Left lung (tissue), 10 donors: Measurements from ENCODE around the gene KSR2. TPM values are rescaled to one million over a fixed set of nuclear protein-coding genes. Genes with fewer than 3 reads are reported as not detected.

Experiments
- ATAC-seq: fragments of 200-7000 bp; cut with Tn5 transposase; one replicate; pipeline ENCODE4 v1.9.1; 2020; ENCODE audit warnings: moderate library complexity
- DNase-seq, 4 donors: peaks; one replicate each; pipeline ENCODE4 v3.0.0-alpha.2; 2013 to 2020
- H3K27ac ChIP-seq, 2 donors: fragments of 200-600 bp; sonication (generic) in 1 of 2; one replicate each; pipeline versions ENCODE4 v1.5.0 to v1.8.0; 2020 to 2021
- H3K27me3 ChIP-seq, 2 donors: fragments of 200-600 bp; sonication (generic) in 1 of 2; one replicate each; pipeline versions ENCODE4 v1.5.0 to v1.8.0; 2020 to 2021
- H3K36me3 ChIP-seq, 2 donors: fragments of 200-600 bp; sonication (generic) in 1 of 2; one replicate each; pipeline versions ENCODE4 v1.5.0 to v1.8.0; 2020 to 2021
- H3K4me1 ChIP-seq, 2 donors: fragments of 200-600 bp; one replicate each; pipeline ENCODE4 v1.8.0; 2021
- H3K4me3 ChIP-seq, 2 donors: fragments of 200-600 bp; sonication (generic) in 1 of 2; one replicate each; pipeline versions ENCODE4 v1.5.0 to v1.8.0; 2020 to 2021; ENCODE audit warnings: mild to moderate bottlenecking in 1 of 2
- H3K9me3 ChIP-seq, 2 donors: fragments of 200-600 bp; sonication (generic) in 1 of 2; one replicate each; pipeline versions ENCODE4 v1.5.0 to v1.8.0; 2020 to 2021
- CTCF ChIP-seq, 2 donors: fragments of 200-600 bp; sonication (generic) in 1 of 2; IDR thresholded peaks; one replicate each; pipeline versions ENCODE4 v1.5.0 to v1.8.0; 2021; ENCODE audit warnings: antibody characterized with exemption in 2 of 2
- intact Hi-C, 2 donors: fragments of 100-400 bp; cut with DNase I; formaldehyde crosslinking; loops; one replicate each; pipeline versions ENCODE4 v1.11.2 to v1.14.2; 2022
- polyA plus RNA-seq, 6 donors: library from polyadenylated mRNA; unstranded; fragments of 120-200 nt; gene quantifications; one replicate each; pipeline ENCODE4 v1.2.1, GENCODE V29; 2013; ENCODE audit not compliant: insufficient read length in 6 of 6
- total RNA-seq, 2 donors: library from RNA; stranded (reverse); fragmentation: NEBNext Ultra II Directional; extraction: Animal tissue kit (Norgen Biotek cat#: 25700); gene quantifications; one replicate each; pipeline ENCODE4 v1.2.1, GENCODE V29; 2021
- donor health status: DM: no; HTN: yes; CAD: no.
- donor health status: DM: no; HTN: no; CAD: no.

Gene KSR2
- total and polyA plus RNA-seq, 8 donors = 0.28 to 1.4 (median 0.41) TPM

- ATAC-seq = no peak
- Histone ChIP-seq H3K4me1 (no peaks in the 10 kb centered on the region), H3K27me3 (no peaks in the 10 kb centered on the region), H3K4me3 (no peak overlapping the region), H3K9me3 (no peaks in the 10 kb centered on the region), H3K27ac (no peak overlapping the region), H3K36me3 (no peaks in the 10 kb centered on the region)
- DNase-seq = no peak
- TF ChIP-seq CTCF (IDR thresholded peaks at IDR 0.05) = no peak
- intact Hi-C loops = no loop called here
Observed at GRCh38 chr12:117662220-117662619, 306.6 kb downstream of the KSR2 start.

GRCh38 chr12:117661471-117661870 lies 307.3 kb downstream of the KSR2 start:
- Histone ChIP-seq H3K36me3 (no peaks in the 10 kb centered on the region), H3K4me1 (no peaks in the 10 kb centered on the region), H3K9me3 (no peaks in the 10 kb centered on the region), H3K27me3 (no peaks in the 10 kb centered on the region), H3K4me3 (no peak overlapping the region), H3K27ac (no peak overlapping the region)
- ATAC-seq (no peak), DNase-seq (no peak)
- intact Hi-C loops = no loop called here
- TF ChIP-seq CTCF (IDR thresholded peaks at IDR 0.05) = no peak

- no peak for ATAC-seq
- no peaks in the 10 kb centered on the region for H3K9me3 ChIP-seq
- no peaks in the 10 kb centered on the region for H3K36me3 ChIP-seq
- intact Hi-C loops = no loop called here
- no peak overlapping the region for H3K4me3 ChIP-seq
- no peak overlapping the region for H3K27ac ChIP-seq
- H3K4me1 ChIP-seq = no peaks in the 10 kb centered on the region
- no peak for TF ChIP-seq CTCF (IDR thresholded peaks at IDR 0.05)
- DNase-seq = no peak
- H3K27me3 ChIP-seq = no peaks in the 10 kb centered on the region
Observed at GRCh38 chr12:117660896-117661295, 307.9 kb downstream of the KSR2 start.

- H3K4me1 ChIP-seq = no peaks in the 10 kb centered on the region
- no peak for TF ChIP-seq CTCF (IDR thresholded peaks at IDR 0.05)
Observed at GRCh38 chr12:117658226-117658625, 310.6 kb downstream of the KSR2 start.

GRCh38 chr12:117649796-117650195 lies 319.0 kb downstream of the KSR2 start:
- TF ChIP-seq CTCF (IDR thresholded peaks at IDR 0.05) = no peak
- Histone ChIP-seq H3K4me3 (no peak overlapping the region), H3K9me3 (peaks cover 0 to 18% of the 10 kb centered on the region in 2 donors), H3K27ac (no peak overlapping the region), H3K27me3 (peaks cover 0 to 12% of the 10 kb centered on the region in 2 donors), H3K4me1 (no peaks in the 10 kb centered on the region), H3K36me3 (no peaks in the 10 kb centered on the region)
- intact Hi-C loops = no loop called here
- ATAC-seq = no peak
- DNase-seq = no peak

More at GRCh38 chr12:117658226-117658625, 310.6 kb downstream of the KSR2 start:
- H3K9me3 ChIP-seq = no peaks in the 10 kb centered on the region
- DNase-seq (no peak), ATAC-seq (no peak)
- intact Hi-C loops = no loop called here
- H3K27ac ChIP-seq = no peak overlapping the region
- no peaks in the 10 kb centered on the region for H3K27me3 ChIP-seq
- H3K36me3 ChIP-seq = no peaks in the 10 kb centered on the region
- no peak overlapping the region for H3K4me3 ChIP-seq
